H1 (cell line): Measurements from ENCODE around the gene RTF1.

ENCODE experiments used
- CEBPB ChIP-seq: IDR thresholded peaks from 2 replicates; pipeline ENCODE4 v1.6.1; 2012; ENCODE audit warnings: low read depth, low read length
- CHD2 ChIP-seq: IDR thresholded peaks from 2 replicates; pipeline ENCODE4 v1.6.1; 2012; ENCODE audit warnings: low read length, improper control_type of control experiment
- CREB1 ChIP-seq: IDR thresholded peaks from 2 replicates; pipeline ENCODE4 v1.6.1; 2012; ENCODE audit warnings: inconsistent platforms
- CTCF ChIP-seq, 3 experiments: IDR thresholded peaks; 1 replicate in 2 of 3; 2 replicates in 1 of 3; pipeline versions ENCODE4 v1.5.1 to v1.6.1; 2011; ENCODE audit warnings: low read length in 3 of 3, mild to moderate bottlenecking in 3 of 3, inconsistent platforms in 2 of 3, low read depth in 1 of 3, moderate library complexity in 1 of 3; ENCODE audit not compliant: insufficient read depth in 1 of 3; ENCODE audit errors: control extremely low read depth in 1 of 3
- JUND ChIP-seq: IDR thresholded peaks from 2 replicates; pipeline ENCODE4 v1.6.1; 2011; ENCODE audit warnings: mild to moderate bottlenecking, improper control_type of control experiment, low read length
- NRF1 ChIP-seq: IDR thresholded peaks from 2 replicates; pipeline ENCODE4 v1.6.1; 2011; ENCODE audit warnings: mild to moderate bottlenecking, low read depth, low read length, improper control_type of control experiment
- POLR2AphosphoS5 ChIP-seq: IDR thresholded peaks from 2 replicates; pipeline ENCODE4 v1.6.1; 2011; ENCODE audit warnings: low read depth, low read length
- SP1 ChIP-seq: IDR thresholded peaks from 2 replicates; pipeline ENCODE4 v1.6.1; 2011; ENCODE audit warnings: low read depth, low read length
- SP4 ChIP-seq: IDR thresholded peaks from 2 replicates; pipeline ENCODE4 v1.6.1; 2012; ENCODE audit warnings: low read length, inconsistent platforms
- SRF ChIP-seq: IDR thresholded peaks from 2 replicates; pipeline ENCODE4 v1.6.1; 2011; ENCODE audit warnings: mild to moderate bottlenecking, low read depth, low read length, moderate library complexity

- TF ChIP-seq SP4 (no peak), CTCF (IDR thresholded peaks at IDR 0.05; ENCODE audit: control extremely low read depth in 1 of 3, insufficient read depth in 1 of 3, low read depth in 1 of 3, low read length in 3 of 3) (no peak), CEBPB (no peak), SP1 (no peak), CREB1 (no peak), JUND (no peak), POLR2AphosphoS5 (no peak), NRF1 (no peak), CHD2 (no peak), SRF (no peak)
Measured at GRCh38 chr15:41443275-41443674, 26.4 kb downstream of the RTF1 start.
